GM18867 (cell line): ENCODE data around the gene OR2F2.

ENCODE experiments used
- ATAC-seq: cut with Tn5 transposase; IDR thresholded peaks from one replicate; pipeline ENCODE4 v1.9.1; 2021; ENCODE audit warnings: mild to moderate bottlenecking, moderate library complexity; ENCODE audit not compliant: unreplicated experiment

OR2F2 gene

GRCh38 chr7:143913945-143914615 is 21.0 kb upstream of the OR2F2 start:
- ATAC-seq, result no peak

GRCh38 chr7:143914938-143915652 is 19.9 kb upstream of the OR2F2 start:
- ATAC-seq, result no peak

DNA sequence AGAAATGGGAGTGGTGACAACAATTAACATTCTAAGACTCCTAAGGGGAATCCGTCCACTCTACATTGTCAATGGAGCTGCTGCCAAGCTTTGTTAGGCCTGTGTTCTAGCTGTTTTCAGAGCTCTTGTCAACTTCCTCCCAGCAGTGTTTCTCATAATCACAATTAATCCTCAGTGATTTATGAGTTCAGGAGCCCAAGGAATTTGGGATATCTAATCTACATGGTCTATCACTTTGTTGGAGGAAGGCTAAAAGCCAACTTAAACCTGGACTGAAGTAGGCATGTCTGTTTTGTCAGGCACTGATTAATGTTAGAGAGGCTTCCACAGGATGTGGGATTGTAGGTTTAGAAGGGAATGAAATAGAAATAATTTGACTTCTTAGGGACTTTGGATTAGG is 10.2 kb upstream of the OR2F2 start:
- no peak for ATAC-seq

- ATAC-seq, result no peak
Observed at GRCh38 chr7:143929224-143929920, 5.7 kb upstream of the OR2F2 start.

GRCh38 chr7:143931739-143932138 is 3.3 kb upstream of the OR2F2 start:
- ATAC-seq, result no peak

- ATAC-seq, result no peak
Observed at GRCh38 chr7:143936087-143937009, 1.3 kb downstream of the OR2F2 start.

- no peak for ATAC-seq
Observed at GRCh38 chr7:143938379-143939243, 3.6 kb downstream of the OR2F2 start.

DNA sequence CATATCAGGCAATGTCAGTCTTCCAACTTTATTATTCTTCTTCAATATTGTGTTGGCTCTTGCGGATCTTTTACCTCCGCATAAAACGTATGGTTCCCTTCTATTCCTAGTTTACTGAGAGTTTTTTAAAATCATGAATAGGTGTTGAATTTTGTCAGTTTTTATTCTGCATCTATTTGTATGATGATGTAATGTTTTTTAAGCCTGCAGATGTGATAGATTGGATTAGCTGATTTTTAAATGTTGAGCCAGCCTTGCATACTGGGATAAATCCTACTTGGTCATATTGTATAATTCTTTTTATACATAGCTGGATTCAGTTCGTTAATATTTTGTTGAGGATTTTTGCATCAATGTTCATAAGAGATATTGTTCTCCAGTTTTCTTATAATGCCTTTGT is 10.4 kb downstream of the OR2F2 start:
- no peak for ATAC-seq

GRCh38 chr7:143947111-143947510 is 12.1 kb downstream of the OR2F2 start:
- ATAC-seq, result no peak

- ATAC-seq, result no peak
Observed at GRCh38 chr7:143948733-143949132, 13.7 kb downstream of the OR2F2 start.

DNA sequence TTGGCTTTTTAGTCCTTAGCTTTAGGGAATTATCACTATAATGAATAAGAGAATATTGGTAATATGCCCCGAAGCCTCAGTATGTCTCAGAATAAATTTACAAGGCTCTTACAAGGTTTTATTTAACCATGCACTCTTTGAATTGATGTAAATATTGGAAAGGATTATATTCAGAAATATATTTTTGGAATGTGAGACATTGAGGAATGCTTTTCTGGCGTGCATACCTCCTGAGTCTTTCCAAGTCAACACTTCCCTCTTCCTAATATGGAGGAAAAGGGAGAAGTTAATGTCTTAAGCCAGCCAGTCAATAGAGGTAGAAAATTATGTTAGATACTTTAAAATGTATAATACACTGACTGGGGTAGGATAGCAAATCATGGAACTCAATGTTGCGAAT is 18.4 kb downstream of the OR2F2 start:
- ATAC-seq, result no peak

DNA sequence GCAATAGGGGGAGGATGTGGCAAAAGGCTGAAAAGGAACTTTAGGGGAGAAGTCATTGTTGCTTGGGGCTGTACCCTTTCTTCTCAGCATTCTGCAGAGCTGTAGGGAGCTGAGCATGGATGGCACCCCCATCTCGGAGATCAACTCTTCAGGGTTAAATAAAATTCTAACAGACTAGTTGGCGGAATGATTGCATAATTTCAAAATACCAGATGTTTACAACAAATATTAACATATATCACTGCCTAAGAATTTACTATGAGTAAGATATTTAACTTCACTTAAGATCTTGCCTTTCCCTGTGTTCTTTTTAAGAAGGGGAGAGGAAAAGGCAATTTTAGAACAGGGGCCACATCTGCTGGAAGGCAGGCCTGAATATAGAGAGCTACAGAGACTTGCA is 19.1 kb downstream of the OR2F2 start:
- no peak for ATAC-seq

DNA sequence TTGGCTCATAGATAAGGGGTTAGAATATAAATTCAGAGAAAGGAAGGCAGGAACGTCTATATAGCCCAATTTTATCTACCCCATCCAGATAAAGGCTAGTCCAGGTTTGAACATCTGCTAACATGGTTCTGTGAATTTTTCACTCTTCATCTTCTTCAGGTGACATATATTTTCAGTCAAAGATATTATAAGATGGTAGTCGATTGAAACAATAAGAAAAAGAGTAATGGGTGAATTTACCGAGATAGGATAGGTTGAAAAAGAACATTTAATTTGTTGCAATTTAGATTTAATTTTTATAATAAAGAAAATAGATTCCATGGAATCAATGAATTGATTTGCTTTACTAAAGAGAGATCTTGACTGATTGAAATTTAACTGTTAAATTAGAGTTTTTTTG is 19.5 kb downstream of the OR2F2 start, which contains the start of gene OR2F1:
Gene OR2F1, plus strand, starts transcription at position 301 of the 400 bp plus-strand sequence. CDS start 5,127 bp downstream, outside the sequence.
- ATAC-seq, result no peak

GRCh38 chr7:143958781-143959180 is 23.7 kb downstream of the OR2F2 start:
- ATAC-seq, result no peak

- no peak for ATAC-seq
Observed at GRCh38 chr7:143960813-143961610, 26.0 kb downstream of the OR2F2 start.

DNA sequence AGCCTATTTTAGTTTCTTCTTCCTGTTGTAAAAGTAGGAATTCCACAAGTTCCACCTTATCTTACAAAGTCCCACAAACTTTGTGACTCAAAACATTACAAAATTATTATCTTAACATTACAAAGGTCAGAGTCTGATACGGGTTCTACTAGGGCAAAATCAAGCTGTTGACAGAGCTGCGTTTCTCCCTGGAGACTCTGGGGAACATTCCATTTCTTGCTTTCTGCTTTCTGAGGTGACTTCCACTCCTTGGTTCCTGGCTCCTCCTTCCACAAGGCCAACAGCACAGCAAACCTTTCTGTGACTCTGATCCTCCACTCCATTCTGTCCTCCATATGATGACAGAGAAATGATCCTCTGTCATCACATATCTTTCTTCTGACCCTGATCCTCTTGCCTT is 30.2 kb downstream of the OR2F2 start:
- no peak for ATAC-seq

- ATAC-seq, result no peak
Observed at GRCh38 chr7:143967398-143967797, 32.4 kb downstream of the OR2F2 start.

DNA sequence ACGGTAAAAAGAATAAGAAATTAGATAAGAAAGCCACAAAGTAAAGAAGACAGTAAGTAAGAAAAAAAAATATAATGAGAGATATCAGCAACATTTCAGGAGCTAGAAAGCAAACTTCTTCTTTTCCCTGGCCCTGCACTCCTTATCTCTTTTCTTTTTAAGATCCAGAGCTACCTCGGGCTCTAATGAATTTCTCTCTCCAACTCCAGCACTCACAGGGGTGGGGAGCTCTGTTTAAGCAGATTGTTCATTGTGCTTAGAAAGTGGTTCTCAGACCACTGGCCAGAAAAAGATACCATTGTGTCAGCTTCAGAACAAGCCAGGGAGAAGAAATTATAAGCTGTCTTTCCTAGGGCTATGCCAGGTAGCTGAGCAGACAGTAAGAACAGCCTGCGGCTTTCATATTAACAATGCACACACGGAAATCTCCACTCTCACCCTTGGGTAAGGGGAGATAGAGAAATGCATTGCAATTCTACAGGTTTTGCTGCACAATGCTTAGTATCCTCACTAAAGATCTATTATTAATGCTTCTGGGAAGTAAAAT is 38.9 kb downstream of the OR2F2 start:
- ATAC-seq, result no peak

DNA sequence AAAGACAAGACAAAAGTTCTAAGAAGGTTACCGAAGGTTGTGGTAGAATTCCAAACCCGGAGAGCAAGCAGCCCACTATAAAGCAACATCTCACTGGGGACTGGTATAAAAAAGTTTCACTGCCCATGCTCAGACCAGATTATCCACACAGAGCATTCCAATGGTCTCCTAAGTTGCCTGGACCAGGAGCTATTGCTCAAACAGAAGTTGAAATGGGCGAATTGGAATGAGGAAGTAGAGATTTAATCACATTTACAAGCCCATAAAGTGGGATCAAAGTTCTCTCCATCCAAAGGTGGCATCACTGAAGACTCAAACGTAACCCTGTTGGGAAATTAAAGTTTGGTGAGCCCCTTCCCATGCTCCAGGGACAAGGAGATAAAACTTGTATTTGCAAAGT is 39.4 kb downstream of the OR2F2 start:
- no peak for ATAC-seq
